Tibial artery (tissue), 4 donors: ENCODE results near the gene AVPI1.

Source experiments
- DNase-seq, 2 donors: peaks; one replicate each; pipeline ENCODE4 v3.0.0-alpha.2; 2019
- H3K27ac ChIP-seq, 2 donors: fragments of 200-600 bp; sonication (generic) in 1 of 2; 1 replicate in 1 of 2; 2 replicates in 1 of 2; pipeline ENCODE4 v1.5.1; 2018 to 2019; ENCODE audit warnings: mild to moderate bottlenecking in 1 of 2
- H3K27me3 ChIP-seq, 2 donors: fragments of 200-600 bp; sonication (generic) in 1 of 2; one replicate each; pipeline versions ENCODE4 v1.5.1 to v1.6.0; 2016 to 2019
- H3K36me3 ChIP-seq, 3 donors: fragments of 200-600 bp; sonication (generic) in 2 of 3; one replicate each; pipeline ENCODE4 v1.5.1; 2016 to 2019; ENCODE audit warnings: mild to moderate bottlenecking in 2 of 3
- H3K4me1 ChIP-seq, 4 donors: fragments of 200-600 bp; sonication (generic) in 2 of 4; 1 replicate in 3 of 4; 2 replicates in 1 of 4; pipeline ENCODE4 v1.5.1; 2016 to 2019
- H3K4me3 ChIP-seq, 2 donors: fragments of 200-600 bp; sonication (generic) in 1 of 2; 1 replicate in 1 of 2; 2 replicates in 1 of 2; pipeline ENCODE4 v1.5.1; 2018 to 2019; ENCODE audit warnings: mild to moderate bottlenecking in 2 of 2
- H3K9me3 ChIP-seq, 3 donors: fragments of 200-600 bp; sonication (generic) in 1 of 3; one replicate each; pipeline ENCODE4 v1.5.1; 2016 to 2019
- CTCF ChIP-seq, 2 experiments: fragments of 200-600 bp in 1 of 2; fragments of 450-650 bp in 1 of 2; IDR thresholded peaks; one replicate each; pipeline ENCODE4 v1.5.1; 2017 to 2019; ENCODE audit warnings: antibody characterized with exemption in 2 of 2, mild to moderate bottlenecking in 1 of 2, moderate library complexity in 1 of 2
- intact Hi-C: fragments of 100-400 bp; cut with DNase I; formaldehyde crosslinking; loops from one replicate; pipeline ENCODE4 v1.15.0; 2023; ENCODE audit warnings: low total_unique reads

The AVPI1 gene

GRCh38 chr10:97686962-97687784 lies at the start of gene AVPI1:
Gene AVPI1 (minus strand): TSS chr10:97687241. CDS start chr10:97679905, 7,336 bp downstream.
- intact Hi-C loops: no loop called here
- Histone ChIP-seq H3K4me3 (peak within 1 kb of the TSS; percentile 77 to 84), H3K36me3 (no peaks in the 10 kb centered on the region), H3K27me3 (no peaks in the 10 kb centered on the region), H3K27ac (peak within 1 kb of the TSS; percentile 95 to 96), H3K4me1 (peaks cover 0 to 57% (median 46%) of the 10 kb centered on the region in 4 donors), H3K9me3 (no peaks in the 10 kb centered on the region)
- TF ChIP-seq CTCF (IDR thresholded peaks at IDR 0.05): peak in 1 of 2 experiments; percentile 11
- DNase-seq: peak; percentile 96 to 99

GRCh38 chr10:97736403-97736901 lies 49.4 kb upstream of the AVPI1 start:
- H3K4me1 ChIP-seq: peaks cover 0 to 33% (median 23%) of the 10 kb centered on the region in 4 donors
- no peak for TF ChIP-seq CTCF (IDR thresholded peaks at IDR 0.05)
- DNase-seq: no peak
- H3K27me3 ChIP-seq: no peaks in the 10 kb centered on the region
- H3K27ac ChIP-seq: peak overlapping the region; percentile 92 to 94
- intact Hi-C loops: no loop called here
- peaks cover 8 to 23% (median 11%) of the 10 kb centered on the region in 3 donors for H3K36me3 ChIP-seq
- H3K4me3 ChIP-seq: peak overlapping the region; percentile 86 to 93
- no peaks in the 10 kb centered on the region for H3K9me3 ChIP-seq

DNA sequence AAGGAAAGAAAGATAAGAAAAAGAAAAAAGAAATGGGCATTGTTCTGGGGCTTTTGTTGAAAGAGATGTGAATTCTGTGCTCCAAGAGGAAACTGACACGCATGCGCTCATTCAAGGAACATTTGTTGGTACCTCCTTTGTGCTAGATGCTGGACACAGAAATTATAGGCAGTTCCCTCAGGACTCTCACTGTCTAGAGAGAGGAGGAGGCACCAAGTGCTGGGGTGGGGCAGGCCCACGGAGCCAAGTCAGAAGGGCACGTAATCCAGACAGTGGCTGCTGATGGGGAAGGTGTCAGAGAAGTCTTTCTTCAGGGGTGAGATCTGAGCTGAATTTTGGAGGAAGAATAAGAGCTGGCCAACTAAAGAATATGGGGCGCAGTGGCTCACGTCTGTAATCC lies 47.0 kb upstream of the AVPI1 start:
- Histone ChIP-seq H3K9me3 (no peaks in the 10 kb centered on the region), H3K4me3 (no peak overlapping the region), H3K4me1 (peaks cover 0 to 30% (median 19%) of the 10 kb centered on the region in 4 donors), H3K36me3 (peaks cover 0 to 4% (median 0%) of the 10 kb centered on the region in 3 donors), H3K27me3 (no peaks in the 10 kb centered on the region), H3K27ac (no peak overlapping the region)
- TF ChIP-seq CTCF (IDR thresholded peaks at IDR 0.05): no peak
- DNase-seq: no peak
- intact Hi-C loops: loop anchor here (5.0 kb wide), 2 partner anchors 37 to 57 kb away; no protein-coding TSS in a partner anchor

DNA sequence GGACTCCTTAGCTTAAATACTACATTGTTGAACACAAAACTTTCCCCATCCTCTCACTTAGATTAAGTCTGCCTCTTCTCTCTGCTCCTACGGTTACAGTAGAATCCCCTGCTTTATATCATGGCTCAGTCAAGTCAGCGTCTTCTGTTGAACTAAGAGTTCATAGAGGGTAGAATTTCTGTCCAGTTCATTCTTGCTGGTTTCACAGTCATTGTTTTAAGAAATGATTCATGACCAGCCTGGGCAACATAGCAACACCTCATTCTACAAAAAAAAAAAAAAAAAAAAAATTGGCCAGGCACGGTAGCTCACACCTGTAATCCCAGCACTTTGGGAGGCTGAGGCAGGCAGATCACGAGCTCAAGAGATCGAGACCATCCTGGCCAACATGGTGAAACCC lies 46.2 kb upstream of the AVPI1 start:
- Histone ChIP-seq H3K4me3 (no peak overlapping the region), H3K9me3 (no peaks in the 10 kb centered on the region), H3K4me1 (peaks cover 0 to 24% (median 13%) of the 10 kb centered on the region in 4 donors), H3K27ac (no peak overlapping the region), H3K27me3 (no peaks in the 10 kb centered on the region), H3K36me3 (no peaks in the 10 kb centered on the region)
- intact Hi-C loops: loop anchor here (5.0 kb wide), 2 partner anchors 36 to 56 kb away; no protein-coding TSS in a partner anchor
- TF ChIP-seq CTCF (IDR thresholded peaks at IDR 0.05): no peak
- no peak for DNase-seq

DNA sequence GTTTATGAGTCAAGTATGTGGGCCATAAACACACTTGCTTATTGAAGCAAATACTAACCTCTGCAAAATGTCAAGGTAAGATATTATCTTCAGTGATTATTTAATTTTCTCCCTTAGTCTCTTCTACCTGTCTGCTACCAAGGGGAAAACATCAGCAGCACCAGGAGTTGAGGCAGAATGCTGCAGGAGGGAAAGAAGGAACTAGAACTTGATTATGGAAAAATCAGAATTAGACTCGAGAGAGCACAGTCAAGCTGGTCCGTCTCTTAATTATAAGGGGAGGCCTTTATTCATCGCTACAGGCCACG lies 45.0 kb upstream of the AVPI1 start:
- Histone ChIP-seq H3K9me3 (no peaks in the 10 kb centered on the region), H3K4me3 (no peak overlapping the region), H3K36me3 (no peaks in the 10 kb centered on the region), H3K4me1 (peaks cover 0 to 15% (median 10%) of the 10 kb centered on the region in 4 donors), H3K27me3 (no peaks in the 10 kb centered on the region), H3K27ac (no peak overlapping the region)
- no peak for DNase-seq
- intact Hi-C loops: loop anchor here (5.0 kb wide), 2 partner anchors 35 to 55 kb away; no protein-coding TSS in a partner anchor
- no peak for TF ChIP-seq CTCF (IDR thresholded peaks at IDR 0.05)
